ENCODE measurements around the gene CYFIP1. TPM values are rescaled to one million over a fixed set of nuclear protein-coding genes. Genes with fewer than 3 reads are reported as not detected.

Gene CYFIP1
- total and polyA plus RNA-seq, 2 donors from 2014 or later = 32.3 to 143 TPM

- Histone ChIP-seq H3K36me3 (ENCODE audit: control insufficient read depth in 2 of 3, insufficient read depth in 3 of 3, low read length in 3 of 3) (peaks cover 3 to 49% (median 25%) of the 10 kb centered on the region in 3 donors), H3K9me3 (ENCODE audit: control insufficient read depth in 2 of 3, insufficient read depth in 1 of 3, low read length in 3 of 3) (no peaks in the 10 kb centered on the region), H3K27me3 (ENCODE audit: control insufficient read depth, insufficient read depth, low read length) (no peaks in the 10 kb centered on the region), H3K27ac (ENCODE audit: low read depth in 2 of 2, low read length in 2 of 2) (no peak overlapping the region), H3K9ac (ENCODE audit: low read length in 3 of 3) (no peak overlapping the region), H3K4me1 (ENCODE audit: control insufficient read depth in 2 of 3, insufficient read depth in 2 of 3, low read depth in 1 of 3, low read length in 3 of 3) (no peaks in the 10 kb centered on the region), H3K4me3 (ENCODE audit: low read length in 3 of 3) (no peak overlapping the region)
- DNase-seq = no peak
- no peak for FAIRE-seq
- intact Hi-C loops (cut with DNase I) = no loop called here
- no peak for TF ChIP-seq CTCF (IDR thresholded peaks at IDR 0.05; ENCODE audit: borderline replicate concordance, extremely low read depth, insufficient read depth)
Observed at GRCh38 chr15:22936577-22937472, 43.3 kb downstream of the CYFIP1 start.

- H3K9ac ChIP-seq (ENCODE audit: low read length in 3 of 3) = no peak overlapping the region
- H3K4me1 ChIP-seq (ENCODE audit: control insufficient read depth in 2 of 3, insufficient read depth in 2 of 3, low read depth in 1 of 3, low read length in 3 of 3) = no peaks in the 10 kb centered on the region
- H3K9me3 ChIP-seq (ENCODE audit: control insufficient read depth in 2 of 3, insufficient read depth in 1 of 3, low read length in 3 of 3) = no peaks in the 10 kb centered on the region
- TF ChIP-seq CTCF (IDR thresholded peaks at IDR 0.05; ENCODE audit: borderline replicate concordance, extremely low read depth, insufficient read depth) = no peak
- intact Hi-C loops (cut with DNase I) = no loop called here
- no peak for DNase-seq
- FAIRE-seq = no peak
- H3K36me3 ChIP-seq (ENCODE audit: control insufficient read depth in 2 of 3, insufficient read depth in 3 of 3, low read length in 3 of 3) = peaks cover 2 to 45% (median 20%) of the 10 kb centered on the region in 3 donors
- H3K27ac ChIP-seq (ENCODE audit: low read depth in 2 of 2, low read length in 2 of 2) = no peak overlapping the region
- H3K4me3 ChIP-seq (ENCODE audit: low read length in 3 of 3) = no peak overlapping the region
- no peaks in the 10 kb centered on the region for H3K27me3 ChIP-seq (ENCODE audit: control insufficient read depth, insufficient read depth, low read length)
Observed at GRCh38 chr15:22933641-22934061, 46.5 kb downstream of the CYFIP1 start.

- no peak for TF ChIP-seq CTCF (IDR thresholded peaks at IDR 0.05; ENCODE audit: borderline replicate concordance, extremely low read depth, insufficient read depth)
- Histone ChIP-seq H3K9ac (ENCODE audit: low read length in 3 of 3) (no peak overlapping the region), H3K4me1 (ENCODE audit: control insufficient read depth in 2 of 3, insufficient read depth in 2 of 3, low read depth in 1 of 3, low read length in 3 of 3) (no peaks in the 10 kb centered on the region), H3K36me3 (ENCODE audit: control insufficient read depth in 2 of 3, insufficient read depth in 3 of 3, low read length in 3 of 3) (peaks cover 2 to 31% (median 19%) of the 10 kb centered on the region in 3 donors), H3K4me3 (ENCODE audit: low read length in 3 of 3) (no peak overlapping the region), H3K9me3 (ENCODE audit: control insufficient read depth in 2 of 3, insufficient read depth in 1 of 3, low read length in 3 of 3) (no peaks in the 10 kb centered on the region), H3K27me3 (ENCODE audit: control insufficient read depth, insufficient read depth, low read length) (no peaks in the 10 kb centered on the region), H3K27ac (ENCODE audit: low read depth in 2 of 2, low read length in 2 of 2) (no peak overlapping the region)
- DNase-seq (no peak), FAIRE-seq (no peak)
- intact Hi-C loops (cut with DNase I) = no loop called here
Observed at GRCh38 chr15:22931784-22932536, 48.2 kb downstream of the CYFIP1 start.
